Subcutaneous adipose tissue (tissue), 4 donors: Measurements from ENCODE around the gene LRFN2. TPM values are rescaled to one million over a fixed set of nuclear protein-coding genes. Genes with fewer than 3 reads are reported as not detected.

Source experiments
- total RNA-seq, 4 donors: library from RNA; depleted of rRNA; stranded (reverse); fragments of >200 nt; gene quantifications; one replicate each; pipeline ENCODE4 v1.1.0, GENCODE V29; 2016
- TF ChIP-seq, protein P1 (sequence below): fragments of 450-650 bp; IDR thresholded peaks from one replicate; pipeline ENCODE4 v1.5.1; 2016; ENCODE audit warnings: low read depth, mild to moderate bottlenecking, control low read depth, antibody characterized with exemption, moderate library complexity

LRFN2 gene
- total RNA-seq, 4 donors from 2014 or later, result not detected

GRCh38 chr6:40378725-40379074 is 208.5 kb downstream of the LRFN2 start:
- TF ChIP-seq, protein P1, sequence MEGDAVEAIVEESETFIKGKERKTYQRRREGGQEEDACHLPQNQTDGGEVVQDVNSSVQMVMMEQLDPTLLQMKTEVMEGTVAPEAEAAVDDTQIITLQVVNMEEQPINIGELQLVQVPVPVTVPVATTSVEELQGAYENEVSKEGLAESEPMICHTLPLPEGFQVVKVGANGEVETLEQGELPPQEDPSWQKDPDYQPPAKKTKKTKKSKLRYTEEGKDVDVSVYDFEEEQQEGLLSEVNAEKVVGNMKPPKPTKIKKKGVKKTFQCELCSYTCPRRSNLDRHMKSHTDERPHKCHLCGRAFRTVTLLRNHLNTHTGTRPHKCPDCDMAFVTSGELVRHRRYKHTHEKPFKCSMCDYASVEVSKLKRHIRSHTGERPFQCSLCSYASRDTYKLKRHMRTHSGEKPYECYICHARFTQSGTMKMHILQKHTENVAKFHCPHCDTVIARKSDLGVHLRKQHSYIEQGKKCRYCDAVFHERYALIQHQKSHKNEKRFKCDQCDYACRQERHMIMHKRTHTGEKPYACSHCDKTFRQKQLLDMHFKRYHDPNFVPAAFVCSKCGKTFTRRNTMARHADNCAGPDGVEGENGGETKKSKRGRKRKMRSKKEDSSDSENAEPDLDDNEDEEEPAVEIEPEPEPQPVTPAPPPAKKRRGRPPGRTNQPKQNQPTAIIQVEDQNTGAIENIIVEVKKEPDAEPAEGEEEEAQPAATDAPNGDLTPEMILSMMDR, result no peak

DNA sequence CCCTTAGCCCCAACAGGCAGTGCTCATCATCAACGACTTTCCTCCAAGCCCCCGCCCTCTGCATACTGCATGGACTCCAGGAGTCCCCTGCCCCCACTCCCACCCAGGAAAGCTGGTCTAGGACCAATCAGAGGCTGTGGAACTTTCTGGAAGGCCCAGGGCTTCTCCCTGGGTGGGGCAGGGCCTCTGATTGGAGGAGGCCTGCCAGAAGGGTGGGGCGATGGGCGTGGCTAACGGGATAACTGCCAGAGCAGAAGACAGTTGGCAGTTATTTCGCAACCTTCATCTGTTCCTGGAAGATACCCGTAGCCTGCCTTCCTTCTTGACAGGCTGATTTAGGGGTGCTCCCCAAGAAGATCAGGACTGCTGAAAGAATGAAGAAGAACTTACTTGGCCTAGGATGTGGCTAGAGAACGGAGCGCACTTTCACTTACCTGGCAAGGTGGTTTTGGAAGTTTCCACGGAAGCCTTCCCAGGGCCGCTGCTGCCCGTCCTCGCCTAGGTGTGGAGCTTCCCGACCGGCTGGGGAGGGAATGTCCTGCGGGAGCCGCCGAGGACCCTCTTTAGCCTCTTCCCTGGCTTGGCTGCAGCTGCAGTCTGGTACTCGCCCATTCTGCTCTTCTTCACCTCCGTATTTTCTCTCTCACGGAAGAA is 209.0 kb downstream of the LRFN2 start:
- TF ChIP-seq, protein P1, result no peak

DNA sequence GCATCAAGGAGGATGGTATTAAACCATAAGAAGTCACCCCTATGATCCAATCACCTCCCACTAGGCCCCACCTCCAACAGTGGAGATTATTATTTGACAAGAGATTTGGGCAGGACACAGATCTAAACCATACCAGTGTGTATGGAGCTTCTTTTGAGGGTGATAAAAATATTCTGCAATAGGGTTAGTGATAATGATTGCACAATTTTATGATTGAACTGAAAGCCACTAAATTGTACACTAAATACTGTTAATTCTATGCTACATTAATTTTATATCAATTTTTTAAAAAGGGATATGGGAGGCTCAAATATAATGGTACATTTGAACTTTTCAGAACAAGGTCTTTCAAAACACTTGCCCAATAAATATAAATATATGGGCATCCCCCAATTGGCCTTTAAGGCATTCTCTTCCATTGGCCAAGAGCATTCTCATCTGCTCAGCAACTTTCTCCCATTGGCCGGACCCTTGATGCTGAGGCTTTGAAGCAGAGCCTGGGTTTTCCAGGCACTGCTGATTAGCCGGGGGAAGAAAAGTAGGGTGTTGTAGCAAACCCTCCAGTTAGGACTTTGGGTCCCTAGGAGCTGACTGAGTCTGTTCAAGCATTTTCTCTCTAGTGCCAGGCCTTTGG is 209.9 kb downstream of the LRFN2 start:
- TF ChIP-seq, protein P1, result no peak

DNA sequence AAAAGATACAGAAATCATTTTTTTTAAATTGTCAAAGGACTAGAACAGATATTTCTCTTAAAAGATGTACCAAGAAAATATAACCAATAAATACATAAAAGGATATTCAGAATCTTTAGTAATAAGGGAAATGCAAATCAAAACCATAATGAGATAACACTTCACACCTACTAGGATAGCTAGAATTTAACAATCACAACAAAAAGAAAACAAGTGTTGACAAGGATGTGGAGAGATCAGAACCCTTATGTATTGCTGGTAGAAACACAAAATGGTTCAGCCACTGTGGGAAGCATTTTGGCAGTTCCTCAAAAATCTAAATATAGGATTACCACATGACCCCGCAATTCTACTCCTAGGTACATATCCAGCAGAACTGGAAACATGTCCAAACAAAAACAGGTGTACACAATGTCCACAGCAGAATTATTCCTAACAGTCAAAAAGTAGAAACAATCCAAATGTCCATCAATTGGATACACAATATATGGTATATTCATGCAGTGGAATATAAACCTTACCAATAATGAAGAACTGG is 211.0 kb downstream of the LRFN2 start:
- TF ChIP-seq, protein P1, result no peak

DNA sequence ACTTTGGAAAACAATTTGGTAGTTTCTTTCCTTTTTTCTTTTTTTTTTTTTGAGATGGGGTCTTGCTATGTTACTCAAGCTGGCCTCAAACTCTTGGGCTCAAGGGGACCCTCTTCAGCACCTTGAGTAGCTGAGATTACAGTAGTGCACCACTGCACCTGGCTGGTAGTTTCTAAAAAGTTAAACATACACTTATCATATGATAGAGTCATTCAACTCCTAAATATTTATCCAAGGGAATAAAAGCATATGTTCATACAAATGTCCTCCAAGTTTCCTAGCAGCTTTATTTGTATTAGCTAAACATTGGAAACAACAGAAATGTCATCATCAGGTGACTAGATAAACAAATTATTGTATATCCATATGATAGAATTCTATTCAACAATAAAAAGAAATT is 213.9 kb downstream of the LRFN2 start:
- TF ChIP-seq, protein P1, result no peak

DNA sequence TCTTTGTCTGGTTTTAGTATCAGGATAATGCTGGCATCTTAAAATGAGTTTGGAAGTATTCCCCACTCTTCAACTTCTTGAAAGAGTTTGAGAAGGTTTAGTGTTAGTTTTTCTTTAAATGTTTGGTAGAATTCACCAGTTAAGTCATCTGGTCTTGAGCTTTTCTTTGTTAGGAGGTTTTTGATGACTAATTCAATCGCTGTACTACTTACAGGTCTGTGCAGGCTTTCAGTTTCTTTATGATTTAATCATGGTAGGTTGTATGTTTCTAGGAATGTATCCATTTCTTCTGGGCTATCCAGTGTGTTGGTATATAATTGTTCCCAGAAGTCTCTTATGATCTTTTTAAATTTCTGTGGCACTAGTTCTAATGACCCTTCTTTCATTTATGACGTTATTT is 215.5 kb downstream of the LRFN2 start:
- TF ChIP-seq, protein P1, result no peak

- TF ChIP-seq, protein P1, result no peak
Measured at GRCh38 chr6:40371095-40371494, 216.1 kb downstream of the LRFN2 start.
